Natural killer cell (primary cell): ENCODE data around the gene SLC12A7. TPM values are rescaled to one million over a fixed set of nuclear protein-coding genes. Genes with fewer than 3 reads are reported as not detected.
"Not testable (repeated sequence)": the region's sequence is repeated elsewhere in the genome, so short reads cannot be mapped to it uniquely, and the experiment has no call there.

Experiments used
- ATAC-seq, 3 donors: fragments of 150-1000 bp in 2 of 3; fragments of 200-7000 bp in 1 of 3; cut with Tn5 transposase; 1 replicate in 1 of 3; 2 replicates in 2 of 3; pipeline ENCODE4 v1.10.0; 2021; ENCODE audit warnings: mild to moderate bottlenecking in 2 of 3, moderate library complexity in 2 of 3
- DNase-seq, 2 donors: peaks; one replicate each; pipeline versions ENCODE4 v3.0.0 to v3.0.0-alpha.2; 2013 to 2021; ENCODE audit warnings: mixed read lengths in 1 of 2
- H3K27ac ChIP-seq: one replicate; pipeline ENCODE4 v1.5.1; 2013; ENCODE audit warnings: mild to moderate bottlenecking, low read length
- H3K27me3 ChIP-seq: one replicate; pipeline ENCODE4 v1.6.1; 2013; ENCODE audit warnings: low read length; ENCODE audit not compliant: control insufficient read depth, insufficient read depth
- H3K36me3 ChIP-seq: one replicate; pipeline ENCODE4 v1.6.1; 2013; ENCODE audit warnings: low read length; ENCODE audit not compliant: control insufficient read depth, insufficient read depth
- H3K4me1 ChIP-seq: one replicate; pipeline ENCODE4 v1.6.1; 2013; ENCODE audit warnings: low read length; ENCODE audit not compliant: control insufficient read depth, insufficient read depth
- H3K4me3 ChIP-seq: one replicate; pipeline ENCODE4 v1.5.1; 2013; ENCODE audit warnings: low read length
- H3K9me3 ChIP-seq: one replicate; pipeline ENCODE4 v1.6.1; 2013; ENCODE audit warnings: low read length; ENCODE audit not compliant: control insufficient read depth, insufficient read depth
- H3K27ac Mint-ChIP-seq, 2 donors: one replicate each; pipeline ENCODE4 v1.8.0; 2022; ENCODE audit warnings: mild to moderate bottlenecking in 2 of 2, mixed read lengths in 2 of 2, moderate library complexity in 1 of 2
- H3K27me3 Mint-ChIP-seq, 2 donors: one replicate each; pipeline ENCODE4 v1.8.0; 2022; ENCODE audit warnings: low read depth in 2 of 2, mixed read lengths in 2 of 2
- H3K36me3 Mint-ChIP-seq: one replicate; pipeline ENCODE4 v1.8.0; 2022; ENCODE audit warnings: mixed read lengths
- H3K4me1 Mint-ChIP-seq, 2 donors: one replicate each; pipeline ENCODE4 v1.8.0; 2022; ENCODE audit warnings: mixed read lengths in 2 of 2
- H3K4me3 Mint-ChIP-seq: one replicate; pipeline ENCODE4 v1.8.0; 2022; ENCODE audit warnings: mild to moderate bottlenecking, moderate library complexity, mixed read lengths
- H3K9me3 Mint-ChIP-seq, 2 donors: one replicate each; pipeline ENCODE4 v1.8.0; 2022; ENCODE audit warnings: mixed read lengths in 2 of 2
- WGBS: methylation state at CpG from one replicate; pipeline ENCODE4 v1.1.7; 2013; ENCODE audit warnings: missing lambda C conversion rate; ENCODE audit not compliant: insufficient coverage; 5-methylcytosine and 5-hydroxymethylcytosine counted together
- intact Hi-C: fragments of 100-400 bp; cut with micrococcal nuclease; formaldehyde crosslinking; loops from one replicate; pipeline ENCODE4 v1.14.2; 2022
- total RNA-seq, 4 donors: library from RNA; stranded (reverse); fragments of 120-200 nt in 1 of 4; gene quantifications; one replicate each; pipeline versions ENCODE4 v1.2.3 to v1.2.4, GENCODE V29; 2013 to 2022
- TF ChIP-seq, protein P1 (sequence below): fragments of 200-600 bp; IDR thresholded peaks from one replicate; pipeline ENCODE4 v1.8.0; 2022; ENCODE audit warnings: antibody characterized with exemption

Gene SLC12A7
- total RNA-seq, 3 donors from 2014 or later (not counting 1 experiment from before 2014, with no cell fraction given): 53.2 to 92.5 (median 81.3) TPM

DNA sequence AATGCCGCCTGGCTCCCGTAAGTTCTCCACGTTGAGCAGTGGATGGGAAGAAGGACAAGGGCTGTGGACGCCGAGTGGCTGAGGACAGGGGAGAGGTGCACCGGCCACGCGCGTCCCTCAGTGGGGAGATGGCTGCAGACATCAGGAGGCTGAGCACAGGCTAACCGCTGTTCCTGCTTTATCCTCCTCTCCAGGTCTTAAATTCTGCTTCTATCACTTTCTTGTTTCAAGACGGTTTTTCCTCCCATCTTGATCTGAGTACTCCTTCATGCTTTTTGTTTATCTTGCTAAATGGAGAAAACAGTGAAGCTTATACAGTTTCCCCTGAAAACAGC lies 47.4 kb upstream of the SLC12A7 start:
- DNase-seq (no peak), ATAC-seq (no peak)
- Mint-ChIP-seq H3K9me3 (no peaks in the 10 kb centered on the region), H3K4me3 (peak overlapping the region; percentile 55), H3K36me3 (no peaks in the 10 kb centered on the region), H3K27me3 (peaks cover 13 to 19% of the 10 kb centered on the region in 2 donors), H3K4me1 (peaks cover 3 to 15% of the 10 kb centered on the region in 2 donors), H3K27ac (no peak overlapping the region)
- intact Hi-C loops: no loop called here
- TF ChIP-seq, protein P1, sequence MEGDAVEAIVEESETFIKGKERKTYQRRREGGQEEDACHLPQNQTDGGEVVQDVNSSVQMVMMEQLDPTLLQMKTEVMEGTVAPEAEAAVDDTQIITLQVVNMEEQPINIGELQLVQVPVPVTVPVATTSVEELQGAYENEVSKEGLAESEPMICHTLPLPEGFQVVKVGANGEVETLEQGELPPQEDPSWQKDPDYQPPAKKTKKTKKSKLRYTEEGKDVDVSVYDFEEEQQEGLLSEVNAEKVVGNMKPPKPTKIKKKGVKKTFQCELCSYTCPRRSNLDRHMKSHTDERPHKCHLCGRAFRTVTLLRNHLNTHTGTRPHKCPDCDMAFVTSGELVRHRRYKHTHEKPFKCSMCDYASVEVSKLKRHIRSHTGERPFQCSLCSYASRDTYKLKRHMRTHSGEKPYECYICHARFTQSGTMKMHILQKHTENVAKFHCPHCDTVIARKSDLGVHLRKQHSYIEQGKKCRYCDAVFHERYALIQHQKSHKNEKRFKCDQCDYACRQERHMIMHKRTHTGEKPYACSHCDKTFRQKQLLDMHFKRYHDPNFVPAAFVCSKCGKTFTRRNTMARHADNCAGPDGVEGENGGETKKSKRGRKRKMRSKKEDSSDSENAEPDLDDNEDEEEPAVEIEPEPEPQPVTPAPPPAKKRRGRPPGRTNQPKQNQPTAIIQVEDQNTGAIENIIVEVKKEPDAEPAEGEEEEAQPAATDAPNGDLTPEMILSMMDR: no peak
- peaks cover 7% of the 10 kb centered on the region for H3K27me3 ChIP-seq
- peaks cover 3% of the 10 kb centered on the region for H3K9me3 ChIP-seq
- H3K4me1 ChIP-seq: peaks cover 22% of the 10 kb centered on the region
- no peak overlapping the region for H3K27ac ChIP-seq
- no peak overlapping the region for H3K4me3 ChIP-seq
- 89% methylated on average over 11 of the region's 11 CpGs for WGBS
- no peaks in the 10 kb centered on the region for H3K36me3 ChIP-seq

DNA sequence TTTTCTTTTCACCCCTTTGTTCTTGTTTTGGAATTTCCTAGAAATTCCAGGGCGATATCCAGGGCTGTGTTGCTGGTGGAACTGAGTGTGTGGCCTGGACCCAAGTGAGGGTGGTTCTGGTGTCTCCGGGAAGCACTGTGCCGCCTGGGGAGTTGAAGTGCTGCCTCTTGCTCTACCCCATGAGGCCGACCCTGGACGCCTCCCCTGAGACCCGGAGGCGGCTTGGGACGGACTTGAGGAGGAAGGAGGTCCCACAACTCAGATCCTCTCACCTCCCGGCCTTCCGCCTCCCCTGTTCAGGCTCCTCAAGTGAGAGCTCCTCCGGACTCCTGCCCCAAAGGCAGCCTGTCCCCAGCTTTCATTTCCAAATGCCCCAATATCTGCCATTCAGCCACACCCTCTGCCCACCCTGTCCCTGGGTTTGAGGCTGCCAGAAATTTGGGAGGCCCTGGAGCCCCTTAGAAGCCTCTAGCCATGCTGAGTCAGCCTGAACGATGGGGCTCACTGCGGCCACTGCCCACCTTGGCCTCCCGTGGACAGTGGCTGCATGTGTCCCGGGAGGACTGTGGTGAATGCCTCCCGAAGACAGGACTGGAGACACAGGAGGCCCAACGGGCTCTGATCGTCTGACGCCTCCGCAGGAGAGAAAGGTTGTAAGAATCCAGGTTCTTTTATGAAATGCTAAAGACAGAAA lies 46.9 kb upstream of the SLC12A7 start:
- H3K4me3 ChIP-seq: no peak overlapping the region
- DNase-seq (no peak), ATAC-seq (no peak)
- Mint-ChIP-seq H3K27ac (no peak overlapping the region), H3K27me3 (peaks cover 13 to 20% of the 10 kb centered on the region in 2 donors), H3K4me3 (peak overlapping the region; percentile 28), H3K9me3 (no peaks in the 10 kb centered on the region), H3K36me3 (no peaks in the 10 kb centered on the region), H3K4me1 (peaks cover 8 to 20% of the 10 kb centered on the region in 2 donors)
- TF ChIP-seq, protein P1: no peak
- intact Hi-C loops: no loop called here
- peaks cover 7% of the 10 kb centered on the region for H3K27me3 ChIP-seq
- no peaks in the 10 kb centered on the region for H3K36me3 ChIP-seq
- peaks cover 27% of the 10 kb centered on the region for H3K4me1 ChIP-seq
- 78% methylated on average over 20 of the region's 20 CpGs for WGBS
- H3K27ac ChIP-seq: no peak overlapping the region
- H3K9me3 ChIP-seq: peaks cover 3% of the 10 kb centered on the region

DNA sequence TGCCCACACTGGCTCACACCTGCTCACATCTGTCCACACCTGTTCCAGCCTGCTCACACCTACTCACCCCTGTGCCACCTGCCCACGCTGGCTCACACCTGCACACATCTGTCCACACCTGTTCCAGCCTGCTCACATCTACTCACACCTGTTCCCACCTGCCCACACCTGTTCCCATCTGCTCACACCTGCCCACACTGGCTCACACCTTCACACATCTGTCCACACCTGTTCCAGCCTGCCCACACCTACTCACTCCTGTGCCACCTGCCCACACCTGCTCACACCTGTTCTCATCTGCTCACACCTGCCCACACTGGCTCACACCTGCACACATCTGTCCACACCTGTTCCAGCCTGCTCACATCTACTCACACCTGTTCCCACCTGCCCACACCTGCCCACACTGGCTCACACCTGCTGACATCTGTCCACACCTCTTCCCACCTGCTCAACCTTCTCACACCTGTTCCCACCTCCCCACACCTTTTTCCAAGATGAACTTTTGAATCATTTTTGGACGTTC lies 45.7 kb upstream of the SLC12A7 start:
- 97% methylated on average over 1 of the region's 2 CpGs for WGBS
- H3K36me3 Mint-ChIP-seq, H3K36me3 ChIP-seq, H3K27me3 ChIP-seq, intact Hi-C loops, H3K27ac Mint-ChIP-seq, H3K9me3 Mint-ChIP-seq, H3K4me3 ChIP-seq, DNase-seq, H3K9me3 ChIP-seq, ATAC-seq, H3K27ac ChIP-seq: not testable (repeated sequence)
- Mint-ChIP-seq H3K4me1 (peaks cover 20 to 33% of the 10 kb centered on the region in 2 donors), H3K4me3 (peak overlapping the region; percentile 35), H3K27me3 (peaks cover 13 to 20% of the 10 kb centered on the region in 2 donors)
- peaks cover 40% of the 10 kb centered on the region for H3K4me1 ChIP-seq

DNA sequence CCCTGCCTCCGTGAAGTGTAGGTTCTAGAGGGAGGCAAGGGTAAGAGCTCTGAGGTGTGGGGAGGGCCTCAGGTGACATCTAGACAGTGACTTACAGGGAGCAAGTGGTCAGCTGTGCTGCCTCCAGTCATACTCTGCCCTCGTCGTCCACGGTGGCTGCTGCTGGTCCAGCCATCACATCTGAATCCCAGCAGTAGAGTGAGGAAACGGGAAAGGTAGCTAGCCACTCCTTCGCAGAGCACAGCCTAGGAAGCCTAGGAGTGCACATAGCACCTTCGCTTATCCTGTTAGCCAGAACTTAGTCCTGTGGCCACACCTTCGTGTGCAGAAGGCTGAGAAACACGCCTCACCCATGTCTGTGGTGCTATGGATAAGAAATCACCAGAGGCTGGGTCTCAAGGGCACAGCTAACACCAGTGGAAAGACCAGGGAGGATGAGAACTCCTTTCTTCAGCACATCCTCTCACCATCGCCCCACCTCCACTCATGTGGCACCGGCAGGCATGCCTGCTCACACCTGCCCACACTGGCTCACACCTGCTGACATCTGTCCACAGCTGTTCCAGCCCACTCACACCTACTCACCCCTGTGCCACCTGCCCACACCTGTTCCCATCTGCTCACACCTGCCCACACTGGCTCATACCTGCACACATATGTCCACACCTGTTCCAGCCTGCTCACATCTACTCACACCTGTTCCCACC lies 45.0 kb upstream of the SLC12A7 start:
- Histone ChIP-seq H3K27me3 (peaks cover 7% of the 10 kb centered on the region), H3K36me3 (no peaks in the 10 kb centered on the region), H3K9me3 (peaks cover 3% of the 10 kb centered on the region), H3K27ac (no peak overlapping the region), H3K4me3 (no peak overlapping the region), H3K4me1 (peaks cover 46% of the 10 kb centered on the region)
- Mint-ChIP-seq H3K4me1 (peaks cover 25 to 39% of the 10 kb centered on the region in 2 donors), H3K9me3 (no peaks in the 10 kb centered on the region), H3K27ac (no peak overlapping the region), H3K27me3 (peaks cover 13 to 20% of the 10 kb centered on the region in 2 donors), H3K4me3 (peak overlapping the region; percentile 35), H3K36me3 (no peaks in the 10 kb centered on the region)
- no peak for DNase-seq
- ATAC-seq: no peak
- TF ChIP-seq, protein P1: no peak
- intact Hi-C loops: no loop called here
- 94% methylated on average over 11 of the region's 11 CpGs for WGBS
